Common myeloid progenitor, CD34-positive (primary cell): ENCODE data around the gene MYORG. TPM values are rescaled to one million over a fixed set of nuclear protein-coding genes. Genes with fewer than 3 reads are reported as not detected.

Source experiments
- CTCF ChIA-PET: fragments of 350-600 bp; sonication (Branson Sonifier 250); formaldehyde crosslinking; loops from one replicate; lab custom pipeline; 2021; ENCODE audit warnings: antibody characterized with exemption; lab: Charles Lee
- POLR2A ChIA-PET: fragments of 350-600 bp; sonication (Branson Sonifier 250); formaldehyde crosslinking; loops from one replicate; lab custom pipeline; 2021; ENCODE audit warnings: antibody characterized with exemption; lab: Charles Lee
- DNase-seq, 3 donors: peaks; one replicate each; pipeline versions ENCODE4 v3.0.0 to v3.0.0-alpha.2; 2013
- H3K27ac ChIP-seq, 2 experiments: 1 replicate in 1 of 2; 2 replicates in 1 of 2; pipeline ENCODE4 v1.7.0; 2013; ENCODE audit warnings: inconsistent platforms in 2 of 2, low read length in 2 of 2, mild to moderate bottlenecking in 2 of 2, low read depth in 1 of 2, moderate library complexity in 1 of 2; ENCODE audit not compliant: severe bottlenecking in 2 of 2, insufficient read depth in 1 of 2, poor library complexity in 1 of 2
- H3K27me3 ChIP-seq, 5 experiments: replicated peaks in 2 of 5; 1 replicate in 3 of 5; 2 replicates in 2 of 5; pipeline versions ENCODE4 v1.6.1 to v1.7.0; 2013; ENCODE audit warnings: low read length in 4 of 5, mild to moderate bottlenecking in 2 of 5, moderate library complexity in 2 of 5, inconsistent platforms in 1 of 5; ENCODE audit not compliant: insufficient read depth in 5 of 5, control insufficient read depth in 4 of 5
- H3K36me3 ChIP-seq, 4 experiments: 1 replicate in 2 of 4; 2 replicates in 2 of 4; pipeline versions ENCODE4 v1.6.1 to v1.7.0; 2013; ENCODE audit warnings: low read length in 3 of 4, control low read depth in 1 of 4, mild to moderate bottlenecking in 1 of 4; ENCODE audit not compliant: control insufficient read depth in 4 of 4, insufficient read depth in 4 of 4
- H3K4me1 ChIP-seq, 4 experiments: 1 replicate in 3 of 4; 2 replicates in 1 of 4; pipeline versions ENCODE4 v1.6.1 to v1.7.1; 2013; ENCODE audit warnings: low read length in 3 of 4, mild to moderate bottlenecking in 3 of 4, control low read depth in 1 of 4, inconsistent platforms in 1 of 4, moderate library complexity in 1 of 4; ENCODE audit not compliant: control insufficient read depth in 4 of 4, insufficient read depth in 4 of 4; ENCODE audit errors: control extremely low read depth in 1 of 4
- H3K4me3 ChIP-seq, 7 experiments: 1 replicate in 4 of 7; 2 replicates in 3 of 7; pipeline versions ENCODE4 v1.5.1 to v1.7.0; 2013; ENCODE audit warnings: mild to moderate bottlenecking in 7 of 7, low read length in 6 of 7, moderate library complexity in 6 of 7, inconsistent platforms in 2 of 7, low read depth in 2 of 7, control low read depth in 1 of 7; ENCODE audit not compliant: insufficient read depth in 4 of 7, control insufficient read depth in 1 of 7; ENCODE audit errors: extremely low read depth in 1 of 7
- H3K9me3 ChIP-seq, 5 experiments: 1 replicate in 4 of 5; 2 replicates in 1 of 5; pipeline versions ENCODE4 v1.6.1 to v1.7.1; 2013; ENCODE audit warnings: low read length in 4 of 5, mild to moderate bottlenecking in 2 of 5, inconsistent platforms in 1 of 5, low read depth in 1 of 5, moderate library complexity in 1 of 5; ENCODE audit not compliant: control insufficient read depth in 4 of 5, insufficient read depth in 2 of 5; ENCODE audit errors: control extremely low read depth in 1 of 5
- WGBS: methylation state at CpG from one replicate; pipeline ENCODE4 v1.1.5; 2013; ENCODE audit not compliant: insufficient coverage; 5-methylcytosine and 5-hydroxymethylcytosine counted together
- polyA plus RNA-seq: library from polyadenylated mRNA; unstranded; fragments of 120-200 nt; gene quantifications from one replicate; pipeline ENCODE4 v1.2.1, GENCODE V29; 2013

MYORG gene
- 0.86 TPM for polyA plus RNA-seq

DNA sequence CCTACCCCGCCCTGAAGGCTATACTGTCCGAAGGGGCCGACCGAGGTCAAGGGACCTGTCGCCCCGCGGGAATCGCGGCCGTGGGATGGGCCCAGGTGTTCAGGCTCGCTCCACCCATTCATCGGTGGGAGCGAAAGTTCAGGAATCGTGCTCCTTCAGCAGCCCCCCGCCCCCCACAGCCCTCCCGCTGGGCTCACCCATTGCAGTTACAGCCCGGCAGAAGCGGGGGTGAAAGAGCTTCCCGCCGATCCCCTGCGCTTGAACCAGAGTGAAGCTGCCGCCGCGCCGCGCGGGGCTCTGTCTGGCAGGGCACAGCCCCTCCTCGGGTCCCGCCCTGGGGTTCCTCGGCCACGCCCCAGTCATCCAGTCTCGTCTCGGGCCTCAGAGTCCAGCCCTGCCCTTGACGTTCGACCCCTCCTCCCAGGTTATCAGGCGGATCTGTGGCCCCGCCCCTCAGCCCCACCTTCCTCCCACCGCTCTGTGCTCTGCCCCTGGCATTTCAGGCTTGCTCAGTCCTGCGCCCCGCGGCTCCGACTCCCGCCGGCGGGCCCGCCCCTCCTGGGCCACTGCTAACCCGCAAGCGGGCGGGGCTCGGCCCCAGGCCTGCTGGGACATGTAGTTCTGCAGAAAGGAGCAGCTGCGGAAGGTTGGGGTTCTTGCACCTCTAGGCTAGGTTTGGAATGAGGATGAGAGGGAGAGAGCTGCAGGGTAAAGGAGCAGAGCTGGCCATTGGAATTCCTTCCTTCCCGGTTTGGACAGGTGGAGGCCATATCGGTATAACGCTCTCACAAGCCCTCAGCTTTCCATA, at the start of gene MYORG:
Gene MYORG, minus strand, starts transcription at position 303 of the 808 bp plus-strand sequence. CDS start 3,955 bp downstream, outside the sequence.
- Histone ChIP-seq H3K27ac (no peak within 1 kb of the TSS), H3K36me3 (peaks cover 0 to 4% (median 2%) of the 10 kb centered on the region in 4 experiments), H3K27me3 (peaks cover 0 to 10% (median 5%) of the 10 kb centered on the region in 5 experiments), H3K4me1 (peaks cover 0 to 43% (median 34%) of the 10 kb centered on the region in 4 experiments), H3K4me3 (peak within 1 kb of the TSS; percentile 43 to 96 (median 78)), H3K9me3 (peaks cover 0 to 7% (median 0%) of the 10 kb centered on the region in 5 experiments)
- POLR2A ChIA-PET = interaction anchor here (0.8 to 1.1 kb wide), 2 partner anchors 38 to 44 kb away, joined by 3 to 4 read pairs; no protein-coding TSS in a partner anchor
- 0% methylated on average over 40 of the region's 54 CpGs for WGBS
- CTCF ChIA-PET = interaction anchor here (0.7 to 10.1 kb wide), 9 partner anchors 11 to 230 kb away, joined by 3 to 216 read pairs (median 4); no protein-coding TSS in a partner anchor
- DNase-seq = peak; percentile 97 to 99 (median 98)

DNA sequence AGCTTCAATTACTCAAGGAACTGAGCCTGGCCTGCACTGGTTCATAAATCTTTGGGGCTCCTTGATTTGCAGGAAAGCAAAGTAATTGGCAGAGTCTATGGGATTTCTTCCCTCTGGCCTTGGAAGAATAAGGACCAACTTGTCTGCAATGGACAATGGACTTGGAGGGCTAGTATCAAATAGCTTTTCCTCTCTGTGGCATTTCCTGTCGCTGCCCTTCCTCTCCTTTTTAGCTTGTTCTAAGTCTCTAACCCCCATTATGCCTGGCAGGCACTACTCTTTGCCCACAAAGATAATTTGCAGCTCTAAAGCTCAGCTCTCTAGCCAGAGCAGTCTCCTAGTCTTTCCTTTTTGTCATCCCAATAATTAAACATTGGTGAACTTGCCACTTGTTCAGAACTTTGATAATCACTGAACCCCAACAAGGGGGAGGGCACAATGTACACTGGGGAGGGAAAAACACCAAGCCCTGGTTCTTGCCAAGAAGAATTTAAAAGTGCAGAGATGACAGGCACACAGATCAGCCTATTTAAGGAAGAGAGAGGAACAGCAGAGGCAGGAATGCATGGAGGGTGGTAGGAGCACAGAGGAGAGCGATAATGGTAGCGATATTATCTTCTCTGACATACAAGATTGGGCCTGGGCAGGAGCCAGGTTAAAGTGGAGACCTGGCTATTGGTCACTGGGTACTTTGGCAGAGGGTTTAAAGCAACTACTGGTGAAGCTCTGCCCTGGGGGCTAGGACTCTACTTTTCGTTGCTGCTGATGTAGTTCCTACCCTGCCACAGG, 43.2 kb upstream of the MYORG start:
- Histone ChIP-seq H3K27ac (no peak overlapping the region), H3K36me3 (no peaks in the 10 kb centered on the region), H3K4me3 (no peak overlapping the region), H3K9me3 (no peaks in the 10 kb centered on the region), H3K27me3 (no peaks in the 10 kb centered on the region), H3K4me1 (no peaks in the 10 kb centered on the region)
- ChIA-PET CTCF (no interaction called here), POLR2A (no interaction called here)
- WGBS = 96% methylated on average over 4 of the region's 4 CpGs
- DNase-seq = no peak

DNA sequence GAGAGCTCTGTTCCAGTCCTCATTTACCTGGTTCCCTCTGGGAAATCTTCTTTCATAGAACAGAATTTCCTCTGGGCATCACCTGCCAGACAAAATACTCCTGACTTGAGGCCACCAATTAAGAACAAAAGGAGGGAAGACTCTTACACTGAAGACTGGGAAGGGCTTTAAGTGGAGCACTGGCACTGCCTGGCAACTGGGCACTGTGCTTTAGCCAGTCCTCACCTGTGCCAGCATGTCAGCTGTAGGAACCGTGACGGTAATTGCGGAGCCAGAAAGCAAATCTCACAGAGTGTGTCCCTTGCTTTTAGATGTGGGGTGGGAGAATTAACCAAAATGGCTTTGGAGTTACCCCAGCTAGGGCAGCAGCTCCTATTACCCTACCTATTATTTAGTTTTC, 41.0 kb upstream of the MYORG start:
- ChIA-PET CTCF (interaction anchor here (1.9 to 5.1 kb wide), 2 partner anchors 13 to 84 kb away, joined by 4 to 24 read pairs; no protein-coding TSS in a partner anchor), POLR2A (no interaction called here)
- Histone ChIP-seq H3K27ac (no peak overlapping the region), H3K36me3 (no peaks in the 10 kb centered on the region), H3K9me3 (no peaks in the 10 kb centered on the region), H3K4me1 (no peaks in the 10 kb centered on the region), H3K4me3 (no peak overlapping the region), H3K27me3 (no peaks in the 10 kb centered on the region)
- no CpG with 5 or more reads among the region's 3 CpGs for WGBS
- no peak for DNase-seq

DNA sequence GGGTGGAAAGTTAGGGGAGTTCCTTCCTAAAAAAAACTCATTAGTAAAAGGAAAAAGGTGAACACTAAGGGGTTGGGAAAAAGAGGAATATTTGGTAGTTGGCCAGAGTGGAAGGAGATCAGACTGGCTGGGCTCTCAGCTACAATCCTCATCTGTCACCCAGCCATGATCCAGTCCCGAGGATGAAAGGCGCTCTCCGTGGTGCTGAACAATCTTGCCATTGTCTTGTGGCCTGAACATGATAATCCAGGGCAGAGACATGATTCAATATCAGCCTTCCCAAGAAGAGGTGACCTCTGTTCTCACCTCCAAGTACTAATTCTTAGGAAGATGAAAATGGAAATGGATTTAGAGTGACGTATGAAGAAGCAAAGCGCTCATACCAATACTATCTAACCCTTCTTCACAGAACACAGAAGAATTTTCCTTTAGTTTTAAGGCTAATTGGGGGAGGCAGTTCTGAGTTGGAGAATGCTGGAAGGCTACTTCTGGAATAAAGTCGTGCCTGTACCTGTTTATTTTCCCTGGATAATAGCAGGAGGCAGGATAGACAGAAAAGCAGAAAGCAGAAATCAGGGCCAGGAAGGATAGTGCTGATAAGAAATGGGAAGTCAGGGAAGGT, 36.6 kb upstream of the MYORG start:
- H3K4me1 ChIP-seq = no peaks in the 10 kb centered on the region
- peak; percentile 28 to 71 (median 67) for DNase-seq
- H3K27me3 ChIP-seq = no peaks in the 10 kb centered on the region
- CTCF ChIA-PET = interaction anchor here (0.7 to 5.1 kb wide), 2 partner anchors 9 to 23 kb away, joined by 3 to 24 read pairs; no protein-coding TSS in a partner anchor
- WGBS = 0% methylated on average over 1 of the region's 6 CpGs
- no peaks in the 10 kb centered on the region for H3K9me3 ChIP-seq
- no peak overlapping the region for H3K27ac ChIP-seq
- no peak overlapping the region for H3K4me3 ChIP-seq
- POLR2A ChIA-PET = interaction anchor here (0.9 kb wide), 1 partner anchor 9 kb away, joined by 4 read pairs; no protein-coding TSS in a partner anchor
- no peaks in the 10 kb centered on the region for H3K36me3 ChIP-seq

DNA sequence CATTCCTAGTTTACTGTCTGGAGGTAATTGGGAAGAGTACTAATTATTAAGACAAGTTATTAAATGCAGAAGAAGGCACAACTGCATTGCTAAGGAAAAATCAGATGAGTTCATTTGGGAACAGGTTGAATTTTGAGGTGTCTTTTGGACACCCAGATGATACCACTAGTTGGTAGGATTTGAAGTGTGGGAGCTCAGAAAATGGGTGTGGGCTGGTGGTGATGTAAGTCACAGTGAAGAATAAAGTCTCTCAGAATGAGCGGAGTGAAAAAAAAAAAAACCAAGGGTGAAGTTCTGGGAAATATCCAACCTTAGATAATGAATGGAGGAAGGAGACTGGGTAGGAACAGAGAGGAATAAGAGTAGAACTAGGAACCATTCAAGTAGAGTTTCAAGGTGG, 35.6 kb upstream of the MYORG start:
- Histone ChIP-seq H3K36me3 (no peaks in the 10 kb centered on the region), H3K4me1 (peaks cover 0 to 2% (median 0%) of the 10 kb centered on the region in 4 experiments), H3K4me3 (no peak overlapping the region), H3K9me3 (no peaks in the 10 kb centered on the region), H3K27ac (no peak overlapping the region), H3K27me3 (no peaks in the 10 kb centered on the region)
- ChIA-PET POLR2A (interaction anchor here (0.9 kb wide), 1 partner anchor 10 kb away, joined by 4 read pairs; no protein-coding TSS in a partner anchor), CTCF (interaction anchor here (0.7 to 1.0 kb wide), 2 partner anchors 9 to 24 kb away, joined by 3 to 5 read pairs; no protein-coding TSS in a partner anchor)
- DNase-seq = no peak
- 100% methylated on average over 1 of the region's 1 CpG for WGBS

DNA sequence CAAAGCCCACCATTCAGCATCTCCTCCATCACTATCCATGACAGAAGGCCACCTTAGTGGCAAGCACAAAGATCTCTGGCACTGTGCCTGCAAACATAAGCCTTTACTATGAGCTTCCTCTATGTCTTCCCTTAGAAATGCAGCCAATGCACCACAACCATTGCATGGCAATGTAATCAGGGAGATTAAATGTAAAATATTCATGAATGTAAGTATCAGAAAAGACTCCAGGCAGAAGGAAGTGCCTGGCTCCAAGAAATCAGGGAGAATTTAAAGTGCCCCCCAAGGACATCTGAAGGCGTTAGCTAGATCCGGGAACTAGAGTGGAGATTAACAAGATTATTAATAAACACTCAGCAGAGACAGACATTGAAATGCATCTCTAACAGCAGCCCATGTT, 32.5 kb upstream of the MYORG start:
- Histone ChIP-seq H3K4me1 (peaks cover 0 to 2% (median 0%) of the 10 kb centered on the region in 4 experiments), H3K27ac (no peak overlapping the region), H3K4me3 (no peak overlapping the region), H3K36me3 (peaks cover 0 to 8% (median 0%) of the 10 kb centered on the region in 4 experiments), H3K27me3 (no peaks in the 10 kb centered on the region), H3K9me3 (no peaks in the 10 kb centered on the region)
- ChIA-PET POLR2A (no interaction called here), CTCF (interaction anchor here (1.6 to 3.9 kb wide), 2 partner anchors 28 to 93 kb away, joined by 5 to 14 read pairs; no protein-coding TSS in a partner anchor)
- no peak for DNase-seq
- WGBS = 93% methylated on average over 2 of the region's 2 CpGs
